HCEC 1CT (cell line): Measurements from ENCODE around the gene GAB2.

Source experiments
- DNase-seq: peaks from one replicate; pipeline ENCODE4 v3.0.0-alpha.2; 2017

The GAB2 gene

GRCh38 chr11:78270971-78271370 lies 146.6 kb downstream of the GAB2 start:
- no peak for DNase-seq

GRCh38 chr11:78269806-78270205 lies 147.8 kb downstream of the GAB2 start:
- DNase-seq = no peak

DNA sequence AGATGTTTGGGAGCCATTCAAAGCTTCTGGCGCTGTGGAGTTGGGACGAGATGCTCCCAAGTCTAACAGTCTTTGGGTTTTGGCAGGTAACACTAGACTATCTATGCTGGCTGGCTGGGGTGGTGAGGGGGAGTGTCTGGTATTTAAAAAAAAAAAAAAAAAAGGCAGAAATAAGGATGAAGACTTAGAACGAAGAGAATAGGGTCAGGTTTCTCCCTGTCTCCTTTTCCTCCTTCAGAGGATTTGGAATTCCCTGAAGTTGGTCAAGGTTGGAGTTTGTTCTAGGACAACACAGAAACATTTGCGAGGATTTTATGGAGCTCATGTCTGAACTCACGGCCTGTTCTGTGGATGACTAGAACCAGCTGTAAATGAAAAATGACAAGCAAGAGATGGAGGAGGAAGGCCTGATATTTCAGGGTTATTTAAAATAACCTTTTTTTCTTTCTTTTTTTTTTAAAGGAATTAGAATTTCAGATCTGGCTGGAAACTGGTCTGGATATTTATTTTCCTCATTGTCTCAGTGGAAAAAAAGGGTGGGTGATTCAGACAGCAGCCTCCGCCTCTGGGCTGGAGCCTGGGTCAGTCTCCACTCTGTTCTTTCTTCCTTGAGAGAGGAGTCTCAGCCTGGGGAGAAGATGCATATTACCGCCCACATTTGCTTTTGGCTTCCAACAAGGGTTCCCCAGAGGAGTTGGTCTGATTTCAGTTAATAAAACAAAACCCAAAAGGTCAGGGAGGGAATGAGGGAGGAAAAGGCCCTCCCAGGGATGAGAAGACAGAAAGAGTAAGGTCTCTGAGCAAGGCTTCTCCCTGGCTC lies 148.8 kb downstream of the GAB2 start:
- DNase-seq = no peak

DNA sequence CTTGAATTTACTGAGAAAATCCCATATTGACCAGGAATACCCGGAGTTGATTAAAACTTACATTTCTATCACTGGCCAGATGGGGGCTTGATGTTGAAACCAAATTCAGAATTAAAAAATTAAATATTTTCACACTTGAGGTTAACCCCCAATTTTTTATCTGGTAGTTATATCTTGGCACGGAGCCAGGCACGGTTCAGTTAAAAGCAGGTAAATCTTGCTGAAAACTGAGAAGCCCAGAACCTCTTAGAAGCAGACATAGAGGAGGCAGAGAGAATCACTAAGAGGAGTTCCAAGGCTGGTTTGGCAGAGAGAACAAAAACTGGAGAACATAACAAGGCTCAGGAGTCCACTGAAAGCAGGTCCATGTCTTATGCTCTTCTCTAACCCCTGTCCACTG lies 151.2 kb downstream of the GAB2 start:
- DNase-seq = no peak

- no peak for DNase-seq
These were observed 152.3 kb downstream of the GAB2 start for GRCh38 chr11:78265326-78265725.

- DNase-seq = no peak
These were observed 154.9 kb downstream of the GAB2 start for GRCh38 chr11:78262691-78263090.

- no peak for DNase-seq
These were observed 155.4 kb downstream of the GAB2 start for GRCh38 chr11:78262238-78262637.

GRCh38 chr11:78261828-78262227 lies 155.8 kb downstream of the GAB2 start:
- DNase-seq = no peak

GRCh38 chr11:78261367-78261766 lies 156.3 kb downstream of the GAB2 start:
- DNase-seq = no peak

GRCh38 chr11:78259777-78260487 lies 157.7 kb downstream of the GAB2 start:
- no peak for DNase-seq

DNA sequence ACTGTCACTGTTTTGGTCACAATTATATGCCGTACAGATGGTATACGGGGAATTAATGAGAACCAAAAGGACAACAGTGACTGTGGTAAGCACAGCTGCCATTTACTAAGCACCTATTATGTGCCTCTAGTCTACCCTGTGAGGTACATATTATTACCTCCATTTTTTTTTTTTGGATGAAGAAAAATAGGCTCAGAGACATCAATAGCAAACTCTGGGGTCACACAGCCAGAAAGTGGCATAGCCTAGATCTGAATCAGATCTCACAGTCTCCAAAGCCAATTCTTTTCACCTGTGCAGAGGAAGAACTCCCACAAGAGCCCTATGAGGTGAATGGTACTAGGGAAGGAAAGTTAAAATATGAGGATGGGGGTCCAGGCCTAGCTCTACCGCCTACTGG lies 160.0 kb downstream of the GAB2 start:
- DNase-seq = no peak

DNA sequence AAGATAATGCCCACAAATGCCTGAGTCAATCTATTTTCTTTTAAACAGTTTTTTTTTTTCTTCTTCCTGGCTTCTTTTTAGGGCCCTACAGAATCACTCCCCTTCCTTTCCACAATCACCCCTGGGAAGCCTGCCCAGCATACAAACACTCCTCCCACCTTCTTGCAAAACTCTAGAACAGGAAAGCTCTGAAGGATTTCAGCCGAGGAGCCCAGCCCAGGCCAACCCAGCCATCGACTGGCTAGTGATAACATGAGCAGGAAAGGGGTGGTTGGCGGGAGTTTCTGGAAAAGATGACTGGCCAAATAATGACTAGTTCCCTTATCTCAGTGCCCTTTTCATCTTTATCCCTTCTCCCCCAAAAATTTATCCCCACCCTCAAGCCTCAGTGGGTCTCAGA lies 160.7 kb downstream of the GAB2 start:
- peak; percentile 64 for DNase-seq

GRCh38 chr11:78255919-78256318 lies 161.7 kb downstream of the GAB2 start:
- no peak for DNase-seq

- no peak for DNase-seq
These were observed 163.4 kb downstream of the GAB2 start for GRCh38 chr11:78254268-78254667.

GRCh38 chr11:78253797-78254196 lies 163.8 kb downstream of the GAB2 start:
- peak; percentile 39 for DNase-seq

- peak; percentile 18 for DNase-seq
These were observed 166.4 kb downstream of the GAB2 start for GRCh38 chr11:78251083-78251775.

- DNase-seq = no peak
These were observed 167.5 kb downstream of the GAB2 start for GRCh38 chr11:78250099-78250498.

- DNase-seq = no peak
These were observed 168.7 kb downstream of the GAB2 start for GRCh38 chr11:78248903-78249302.

DNA sequence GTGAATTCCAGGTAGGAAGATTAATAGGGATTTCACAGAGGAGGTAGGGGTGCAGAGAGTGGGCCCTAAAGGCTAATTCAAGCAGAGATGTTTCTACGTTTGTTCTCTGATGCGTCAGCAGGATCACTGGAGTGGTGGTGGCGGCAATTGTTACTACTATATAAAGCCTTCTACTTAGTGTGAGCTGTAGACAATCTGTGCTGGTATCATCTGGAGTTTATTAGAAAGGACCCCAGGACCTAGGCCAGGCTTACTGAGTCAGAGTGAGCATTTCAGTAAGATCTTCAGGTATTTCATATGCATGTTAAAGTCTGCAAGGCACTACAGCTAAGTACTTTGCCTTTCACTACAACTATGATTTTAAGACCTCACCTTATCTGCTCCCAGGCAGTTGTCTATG lies 169.4 kb downstream of the GAB2 start:
- DNase-seq = no peak

GRCh38 chr11:78244546-78245255 lies 172.9 kb downstream of the GAB2 start:
- DNase-seq = no peak

- no peak for DNase-seq
These were observed 173.5 kb downstream of the GAB2 start for GRCh38 chr11:78244080-78244479.

DNA sequence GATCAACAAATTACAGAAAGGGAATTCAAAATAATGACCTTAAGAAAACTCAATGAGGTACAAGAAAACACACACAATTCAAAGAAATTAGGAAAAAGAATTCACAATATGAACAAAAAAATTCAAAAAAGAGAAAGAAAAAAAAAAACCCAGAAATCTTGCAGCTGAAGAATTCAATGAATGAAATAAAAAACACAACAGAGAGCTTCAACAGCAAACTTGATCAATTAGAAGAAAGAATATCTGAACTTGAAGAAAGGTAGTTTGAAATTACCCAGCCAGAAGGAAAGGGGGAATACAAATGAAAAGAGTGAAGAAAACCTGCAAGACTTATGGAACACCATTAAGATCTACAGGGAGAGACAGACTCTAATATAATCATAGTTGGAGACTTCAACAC lies 176.1 kb downstream of the GAB2 start:
- DNase-seq = no peak

DNA sequence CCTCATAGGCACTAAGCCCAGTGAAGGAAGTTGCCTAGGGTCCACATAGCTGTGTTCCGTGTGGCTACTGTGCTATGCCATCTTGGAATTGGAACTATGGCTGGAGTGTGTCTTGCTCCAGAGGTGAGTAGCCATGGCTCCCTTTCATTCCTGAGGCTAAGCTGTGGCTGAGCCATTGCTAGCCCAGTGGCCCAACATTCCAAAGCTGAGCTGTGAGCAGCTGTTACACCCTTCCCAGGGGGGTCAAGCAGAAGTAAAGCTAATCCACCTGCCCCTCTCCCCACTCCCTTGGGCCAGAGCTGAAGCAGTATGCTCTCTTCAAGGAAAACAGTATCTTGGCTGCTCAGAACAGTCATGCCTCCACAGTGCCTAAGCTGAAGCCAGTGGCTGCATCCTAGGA lies 177.8 kb downstream of the GAB2 start:
- no peak for DNase-seq
